Activated CD8-positive, alpha-beta memory T cell treated with anti-CD3 and anti-CD28 coated beads, Interleukin-2, amount 50 U/mL, for 1 hour (primary cell): ENCODE results near the gene CACNA2D1.

Experiments
- DNase-seq: peaks from one replicate; pipeline ENCODE4 v3.0.0-alpha.2; 2020; ENCODE audit errors: extremely low read depth

CACNA2D1 gene

GRCh38 chr7:82230811-82231581, 212.6 kb downstream of the CACNA2D1 start:
- DNase-seq = no peak

GRCh38 chr7:82229164-82229563, 214.4 kb downstream of the CACNA2D1 start:
- no peak for DNase-seq

- no peak for DNase-seq
Measured at GRCh38 chr7:82226191-82226590, 217.4 kb downstream of the CACNA2D1 start.

- no peak for DNase-seq
Measured at GRCh38 chr7:82224529-82224928, 219.0 kb downstream of the CACNA2D1 start.

- DNase-seq = no peak
Measured at GRCh38 chr7:82223580-82223979, 220.0 kb downstream of the CACNA2D1 start.

- DNase-seq = no peak
Measured at GRCh38 chr7:82221152-82221674, 222.4 kb downstream of the CACNA2D1 start.

GRCh38 chr7:82212466-82212865, 231.1 kb downstream of the CACNA2D1 start:
- no peak for DNase-seq

GRCh38 chr7:82211333-82211732, 232.2 kb downstream of the CACNA2D1 start:
- DNase-seq = no peak

GRCh38 chr7:82210416-82211184, 233.0 kb downstream of the CACNA2D1 start:
- no peak for DNase-seq

GRCh38 chr7:82209179-82209747, 234.3 kb downstream of the CACNA2D1 start:
- DNase-seq = no peak

GRCh38 chr7:82204694-82205093, 238.9 kb downstream of the CACNA2D1 start:
- no peak for DNase-seq

- no peak for DNase-seq
Measured at GRCh38 chr7:82202965-82203364, 240.6 kb downstream of the CACNA2D1 start.

- no peak for DNase-seq
Measured at GRCh38 chr7:82202107-82202506, 241.5 kb downstream of the CACNA2D1 start.

- DNase-seq = no peak
Measured at GRCh38 chr7:82200601-82201000, 243.0 kb downstream of the CACNA2D1 start.

GRCh38 chr7:82194016-82194643, 249.4 kb downstream of the CACNA2D1 start:
- DNase-seq = no peak

- no peak for DNase-seq
Measured at GRCh38 chr7:82188636-82189035, 254.9 kb downstream of the CACNA2D1 start.

GRCh38 chr7:82185443-82185842, 258.1 kb downstream of the CACNA2D1 start:
- DNase-seq = no peak

- no peak for DNase-seq
Measured at GRCh38 chr7:82183634-82184033, 259.9 kb downstream of the CACNA2D1 start.

GRCh38 chr7:82179311-82179710, 264.3 kb downstream of the CACNA2D1 start:
- no peak for DNase-seq

GRCh38 chr7:82175319-82175718, 268.3 kb downstream of the CACNA2D1 start:
- no peak for DNase-seq

- DNase-seq = no peak
Measured at GRCh38 chr7:82173400-82174021, 270.1 kb downstream of the CACNA2D1 start.

- DNase-seq = no peak
Measured at GRCh38 chr7:82172881-82173280, 270.7 kb downstream of the CACNA2D1 start.
